Activated B cell treated with CpG ODN at 0.5 μM for 24 hours (primary cell): Measurements from ENCODE around the gene CHD5. TPM values are rescaled to one million over a fixed set of nuclear protein-coding genes. Genes with fewer than 3 reads are reported as not detected.

Experiments used
- ATAC-seq: fragments of 200-7000 bp; cut with Tn5 transposase; one replicate; pipeline ENCODE4 v1.10.0; 2021; ENCODE audit warnings: low read depth, mild to moderate bottlenecking, moderate library complexity
- CTCF ChIA-PET: fragments of 350-600 bp; sonication (Branson Sonifier 250); formaldehyde crosslinking; loops from one replicate; lab custom pipeline; 2021; ENCODE audit warnings: antibody characterized with exemption; lab: Charles Lee
- POLR2A ChIA-PET: fragments of 350-600 bp; sonication (Branson Sonifier 250); formaldehyde crosslinking; loops from one replicate; lab custom pipeline; 2021; ENCODE audit warnings: antibody characterized with exemption; lab: Charles Lee
- DNase-seq: peaks from one replicate; pipeline ENCODE4 v3.0.0; 2022
- H3K27ac Mint-ChIP-seq: one replicate; pipeline ENCODE4 v1.8.0; 2020; ENCODE audit warnings: mixed read lengths
- H3K27me3 Mint-ChIP-seq: one replicate; pipeline ENCODE4 v1.8.0; 2021; ENCODE audit warnings: mixed read lengths
- H3K36me3 Mint-ChIP-seq: one replicate; pipeline ENCODE4 v1.8.0; 2021; ENCODE audit warnings: low read depth, mixed read lengths
- H3K4me1 Mint-ChIP-seq: one replicate; pipeline ENCODE4 v1.8.0; 2021; ENCODE audit warnings: mixed read lengths
- H3K4me3 Mint-ChIP-seq: one replicate; pipeline ENCODE4 v1.8.0; 2020; ENCODE audit warnings: mild to moderate bottlenecking, mixed read lengths
- H3K9me3 Mint-ChIP-seq: one replicate; pipeline ENCODE4 v1.8.0; 2020; ENCODE audit warnings: mixed read lengths
- CTCF ChIP-seq: fragments of 200-600 bp; IDR thresholded peaks from one replicate; pipeline ENCODE4 v1.8.0; 2022; ENCODE audit warnings: antibody characterized with exemption, mild to moderate bottlenecking
- intact Hi-C: fragments of 100-400 bp; cut with micrococcal nuclease; formaldehyde crosslinking; loops from one replicate; pipeline ENCODE4 v1.15.1; 2024
- total RNA-seq: library from RNA; stranded (reverse); gene quantifications from 2 replicates; pipeline ENCODE4 v1.2.3, GENCODE V29; 2022

CHD5 gene
- total RNA-seq, 1 donor from 2014 or later, result 0.31 TPM

DNA sequence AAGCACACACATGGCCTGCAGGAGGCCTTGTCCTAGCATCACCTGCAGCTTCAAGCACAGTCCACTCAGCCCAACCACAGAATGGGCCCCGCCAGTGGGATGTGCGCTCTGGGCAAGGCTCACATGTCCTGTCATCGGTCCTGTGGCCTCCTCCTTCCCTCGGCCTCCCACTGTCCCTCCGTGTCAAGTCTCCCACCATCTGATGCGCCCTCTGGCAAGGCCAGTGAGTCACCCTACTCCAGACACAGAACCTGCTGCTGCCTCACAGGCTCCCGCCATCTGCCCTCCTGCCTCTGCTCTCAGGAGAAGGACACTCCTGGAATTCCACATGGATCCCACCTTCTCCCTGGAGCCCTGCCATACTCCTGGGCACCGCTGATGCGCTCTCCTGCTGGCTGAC is 120.3 kb downstream of the CHD5 start:
- no peak for TF ChIP-seq CTCF
- Mint-ChIP-seq H3K4me3 (no peak overlapping the region), H3K4me1 (peaks cover 5% of the 10 kb centered on the region), H3K27me3 (no peaks in the 10 kb centered on the region), H3K9me3 (no peaks in the 10 kb centered on the region), H3K36me3 (peaks cover 25% of the 10 kb centered on the region), H3K27ac (no peak overlapping the region)
- CTCF ChIA-PET, result no interaction called here
- ATAC-seq, result no peak
- no peak for DNase-seq
- intact Hi-C loops, result loop anchor here (10.0 kb wide), 1 partner anchor 185 kb away; the partner anchor contains the start of gene HES3
- POLR2A ChIA-PET, result no interaction called here

DNA sequence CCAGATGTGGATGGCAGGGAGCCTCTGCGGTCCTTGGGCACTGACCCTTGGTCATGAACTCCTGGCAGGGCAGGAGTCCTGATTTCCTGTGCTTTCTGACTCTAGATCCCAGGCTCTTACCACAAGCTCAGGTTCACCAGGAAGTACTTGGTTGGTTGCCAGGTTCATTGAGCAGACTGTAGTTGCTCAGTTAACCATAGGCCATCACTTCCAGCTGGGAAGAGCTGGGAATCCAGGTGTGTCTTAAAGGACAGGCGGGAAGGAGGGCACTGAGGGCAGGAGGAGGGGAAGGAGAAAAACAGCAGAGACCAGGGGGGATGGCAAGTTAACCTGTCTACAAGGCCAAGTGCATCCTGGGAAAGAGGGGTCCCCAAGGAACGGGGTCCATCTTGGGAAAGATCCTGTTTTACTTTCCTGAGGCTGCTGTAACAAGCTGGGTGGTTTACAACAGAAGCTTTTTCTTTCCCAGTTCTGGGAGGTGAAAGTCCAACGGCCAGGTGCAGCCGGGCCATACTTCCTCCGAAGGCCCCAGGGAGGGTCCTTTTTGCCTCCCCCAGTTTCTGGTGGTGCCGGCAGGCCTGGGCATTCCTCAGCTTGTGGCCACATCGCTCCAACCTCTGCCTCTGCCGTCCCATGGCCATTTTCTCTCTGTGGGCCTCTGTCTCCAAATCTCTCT is 122.8 kb downstream of the CHD5 start:
- no peak overlapping the region for H3K27ac Mint-ChIP-seq
- DNase-seq (no peak), ATAC-seq (no peak)
- TF ChIP-seq CTCF, result no peak
- H3K36me3 Mint-ChIP-seq, result peaks cover 32% of the 10 kb centered on the region
- H3K9me3 Mint-ChIP-seq, result no peaks in the 10 kb centered on the region
- H3K4me1 Mint-ChIP-seq, result peaks cover 5% of the 10 kb centered on the region
- CTCF ChIA-PET, result no interaction called here
- H3K27me3 Mint-ChIP-seq, result no peaks in the 10 kb centered on the region
- POLR2A ChIA-PET, result no interaction called here
- intact Hi-C loops, result loop anchor here (10.0 kb wide), 1 partner anchor 187 kb away; the partner anchor contains the start of gene HES3
- H3K4me3 Mint-ChIP-seq, result no peak overlapping the region

DNA sequence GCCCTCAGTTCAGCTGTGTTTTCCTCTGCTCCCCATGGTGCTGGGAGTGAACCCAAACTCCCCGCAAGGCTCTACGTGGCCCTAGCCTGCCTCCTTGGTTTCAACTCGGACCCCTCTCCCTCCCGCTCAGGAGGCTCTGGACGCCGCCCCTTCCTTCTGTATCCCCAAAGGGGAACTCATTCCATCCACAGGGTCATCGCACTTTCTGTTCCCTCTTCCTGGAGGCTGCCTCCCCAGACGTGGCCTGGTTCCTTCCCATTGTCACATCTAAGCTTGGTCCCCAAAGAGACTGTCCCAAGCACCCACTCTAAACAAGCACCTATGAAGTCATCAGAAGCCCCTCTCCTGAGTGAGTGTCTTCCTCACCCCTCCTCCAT is 123.6 kb downstream of the CHD5 start:
- H3K9me3 Mint-ChIP-seq, result no peaks in the 10 kb centered on the region
- H3K4me1 Mint-ChIP-seq, result peaks cover 5% of the 10 kb centered on the region
- intact Hi-C loops, result loop anchor here (10.0 kb wide), 1 partner anchor 188 kb away; the partner anchor contains the start of gene HES3
- H3K27me3 Mint-ChIP-seq, result no peaks in the 10 kb centered on the region
- H3K27ac Mint-ChIP-seq, result peak overlapping the region; percentile 35
- no peak for TF ChIP-seq CTCF
- H3K4me3 Mint-ChIP-seq, result no peak overlapping the region
- ChIA-PET POLR2A (no interaction called here), CTCF (no interaction called here)
- DNase-seq (no peak), ATAC-seq (no peak)
- peaks cover 30% of the 10 kb centered on the region for H3K36me3 Mint-ChIP-seq

GRCh38 chr1:6054596-6054995 is 125.5 kb downstream of the CHD5 start:
- Mint-ChIP-seq H3K9me3 (no peaks in the 10 kb centered on the region), H3K27ac (no peak overlapping the region), H3K4me1 (peaks cover 5% of the 10 kb centered on the region), H3K36me3 (peaks cover 33% of the 10 kb centered on the region), H3K4me3 (no peak overlapping the region), H3K27me3 (no peaks in the 10 kb centered on the region)
- intact Hi-C loops, result loop anchor here (10.0 kb wide), 1 partner anchor 190 kb away; the partner anchor contains the start of gene HES3
- POLR2A ChIA-PET, result no interaction called here
- CTCF ChIA-PET, result no interaction called here
- no peak for TF ChIP-seq CTCF
- ATAC-seq (no peak), DNase-seq (no peak)

DNA sequence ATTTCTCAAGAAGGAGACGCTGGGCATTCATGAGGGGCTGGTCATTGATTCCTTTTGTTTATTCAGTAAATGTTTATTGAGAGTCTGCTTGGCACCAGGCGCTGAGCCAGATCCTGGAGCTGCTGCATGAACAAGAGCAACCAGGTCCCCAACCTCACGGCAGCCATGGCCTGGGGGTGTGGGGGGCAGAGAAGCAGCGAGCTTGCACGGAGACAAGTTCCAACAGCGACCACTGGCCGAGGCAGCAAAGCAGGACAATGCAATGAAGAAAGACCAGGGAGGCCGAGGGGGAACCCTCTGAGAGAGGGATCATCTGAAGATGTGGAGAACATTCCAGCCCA is 126.9 kb downstream of the CHD5 start:
- POLR2A ChIA-PET, result no interaction called here
- Mint-ChIP-seq H3K4me1 (peaks cover 5% of the 10 kb centered on the region), H3K36me3 (peaks cover 37% of the 10 kb centered on the region), H3K4me3 (no peak overlapping the region), H3K27ac (no peak overlapping the region), H3K9me3 (no peaks in the 10 kb centered on the region), H3K27me3 (no peaks in the 10 kb centered on the region)
- intact Hi-C loops, result loop anchor here (10.0 kb wide), 1 partner anchor 192 kb away; the partner anchor contains the start of gene HES3
- ATAC-seq, result no peak
- TF ChIP-seq CTCF, result no peak
- DNase-seq, result no peak
- CTCF ChIA-PET, result no interaction called here
